GM21390 (cell line): Measurements from ENCODE around the gene SCIN.
A peak's percentile ranks its signal among the peaks of the same experiment; 100 is the strongest.
"Not testable (repeated sequence)": the region's sequence is repeated elsewhere in the genome, so short reads cannot be mapped to it uniquely, and the experiment has no call there.

ENCODE experiments used
- ATAC-seq: cut with Tn5 transposase; IDR thresholded peaks from one replicate; pipeline ENCODE4 v1.9.1; 2021; ENCODE audit not compliant: unreplicated experiment

SCIN gene

DNA sequence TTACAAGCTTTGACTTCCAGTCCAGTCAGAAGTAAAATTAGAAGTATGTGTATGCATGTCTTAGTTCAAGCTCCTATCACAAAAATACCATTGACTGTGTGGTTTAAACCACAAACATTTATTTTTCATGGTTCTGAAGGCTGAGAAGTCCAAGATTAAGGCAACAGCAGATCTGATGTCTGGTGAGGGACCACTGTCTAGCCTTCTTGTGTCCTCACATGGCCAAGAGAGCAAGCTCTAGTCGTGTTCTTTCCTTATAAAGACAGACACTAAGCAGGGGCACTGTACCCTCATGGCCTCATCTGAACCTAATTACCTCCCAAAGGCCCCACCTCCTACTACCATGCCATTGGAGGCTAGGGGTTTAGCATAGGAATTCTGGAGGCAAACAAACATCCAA lies 75.6 kb downstream of the SCIN start:
- no peak for ATAC-seq

DNA sequence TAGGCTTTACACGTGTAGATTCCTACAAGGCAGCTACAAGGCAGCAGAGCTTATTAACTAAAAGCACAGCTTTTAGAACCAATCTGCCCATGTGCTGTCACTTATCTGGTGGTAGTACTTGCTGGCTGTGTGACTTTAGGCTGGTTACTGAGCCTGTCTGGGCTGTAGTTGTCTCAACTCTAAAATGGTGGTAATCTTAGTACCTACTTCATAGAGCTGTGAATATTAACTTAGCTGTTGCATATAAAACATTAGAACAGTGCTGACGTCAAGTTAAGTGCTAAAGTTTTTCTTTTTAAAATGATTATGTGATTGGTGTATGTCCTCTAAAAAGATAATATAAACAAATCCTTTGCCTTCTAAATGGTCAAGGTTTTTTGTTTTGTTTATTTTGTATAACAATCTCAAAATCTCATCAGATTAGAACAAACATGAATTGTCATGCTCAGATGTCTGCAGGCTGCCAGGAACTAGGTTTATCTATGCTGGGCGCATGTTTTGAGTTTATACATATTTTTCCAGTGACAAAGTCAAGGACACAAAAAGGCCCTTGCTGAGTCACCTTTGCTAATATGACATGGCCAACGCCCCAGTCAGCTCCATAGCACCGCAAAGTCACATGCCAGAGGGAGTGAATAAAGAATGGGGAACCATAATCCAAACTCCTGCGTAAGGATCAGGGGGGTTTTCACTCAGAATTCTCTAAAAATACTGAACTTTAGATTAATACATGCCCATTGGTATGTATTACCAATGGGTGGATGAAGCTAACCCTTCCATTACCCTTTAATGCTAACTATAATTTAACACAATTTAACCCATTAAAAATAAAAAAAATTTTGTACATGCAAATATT lies 77.1 kb downstream of the SCIN start:
- no peak for ATAC-seq

DNA sequence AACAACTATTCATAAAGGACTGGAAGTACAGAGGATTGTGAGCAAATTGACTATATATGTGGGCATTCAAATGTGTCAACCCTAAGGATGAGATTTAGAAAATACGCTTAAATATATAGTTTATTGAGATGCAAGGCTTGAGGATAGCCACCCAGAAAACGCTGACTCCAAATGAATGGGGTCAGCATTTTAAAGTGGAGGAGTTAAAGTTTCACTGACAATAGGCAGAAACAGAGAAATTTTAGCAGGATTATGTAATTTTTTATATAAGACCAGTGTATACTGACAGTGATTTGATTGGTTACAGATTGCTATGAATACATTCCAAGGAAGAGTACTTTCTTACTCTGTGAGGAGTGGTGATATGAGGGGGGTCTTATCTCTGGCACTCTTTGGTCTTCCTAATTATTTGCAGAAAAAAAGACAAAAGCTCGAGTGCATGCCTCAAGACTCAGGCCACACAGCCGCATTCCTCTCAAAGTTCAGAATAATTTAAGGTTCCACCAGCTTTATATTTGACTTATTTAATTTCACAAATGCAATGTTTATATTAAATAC lies 78.3 kb downstream of the SCIN start:
- ATAC-seq, result no peak

DNA sequence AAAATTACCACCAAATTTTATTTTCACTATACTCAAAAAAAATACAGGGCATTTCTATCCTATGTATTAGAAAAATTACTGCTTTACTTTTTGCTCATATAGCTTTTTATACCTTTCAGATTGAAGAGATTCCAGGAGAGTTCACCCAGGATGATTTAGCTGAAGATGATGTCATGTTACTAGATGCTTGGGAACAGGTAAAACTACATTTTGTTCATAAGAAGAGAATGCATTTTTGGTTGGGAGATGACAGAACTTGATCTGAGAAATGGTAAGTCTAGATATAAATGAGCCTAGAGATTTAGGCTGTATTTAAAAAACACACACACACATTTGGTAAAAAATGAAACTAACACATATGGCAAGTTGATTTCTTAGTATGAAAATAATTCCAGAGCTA lies 78.8 kb downstream of the SCIN start:
- no peak for ATAC-seq

DNA sequence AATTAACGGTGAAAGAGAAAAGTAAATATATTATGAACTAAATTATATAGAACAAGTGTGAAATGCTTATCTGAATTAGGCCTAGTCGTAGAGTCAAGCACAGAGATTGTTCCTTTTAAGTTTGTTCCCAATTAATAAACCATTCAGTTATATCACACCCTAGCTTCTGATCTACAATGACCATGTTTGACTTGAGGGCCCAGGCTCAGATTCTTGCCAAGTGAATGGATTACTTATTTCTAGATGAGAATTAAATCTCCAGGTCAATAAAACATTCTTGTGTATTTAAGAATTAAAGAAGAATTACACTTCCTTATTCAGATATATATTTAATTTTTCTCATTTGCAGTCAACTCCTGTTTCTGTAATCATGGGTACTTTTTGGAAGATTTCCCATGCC lies 79.6 kb downstream of the SCIN start:
- no peak for ATAC-seq

DNA sequence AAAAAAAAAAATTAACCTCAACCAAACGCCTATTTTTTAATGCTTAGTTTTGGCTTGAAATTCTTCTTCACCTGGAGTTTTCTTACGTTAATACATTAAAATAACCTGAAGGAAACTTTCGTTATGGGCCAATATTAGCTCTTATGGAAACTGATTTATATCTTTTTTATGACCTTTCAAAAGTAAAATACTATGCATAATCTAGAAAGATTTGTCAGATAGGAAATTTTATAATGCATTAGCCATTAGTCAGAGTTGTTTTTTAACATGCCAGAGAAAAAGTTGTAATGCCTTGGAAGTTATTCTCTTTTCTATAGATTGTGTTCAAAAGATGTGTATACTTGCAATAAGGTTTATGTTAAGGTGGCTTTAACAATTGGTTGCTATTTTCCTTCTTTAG lies 82.6 kb downstream of the SCIN start:
- ATAC-seq, result no peak

DNA sequence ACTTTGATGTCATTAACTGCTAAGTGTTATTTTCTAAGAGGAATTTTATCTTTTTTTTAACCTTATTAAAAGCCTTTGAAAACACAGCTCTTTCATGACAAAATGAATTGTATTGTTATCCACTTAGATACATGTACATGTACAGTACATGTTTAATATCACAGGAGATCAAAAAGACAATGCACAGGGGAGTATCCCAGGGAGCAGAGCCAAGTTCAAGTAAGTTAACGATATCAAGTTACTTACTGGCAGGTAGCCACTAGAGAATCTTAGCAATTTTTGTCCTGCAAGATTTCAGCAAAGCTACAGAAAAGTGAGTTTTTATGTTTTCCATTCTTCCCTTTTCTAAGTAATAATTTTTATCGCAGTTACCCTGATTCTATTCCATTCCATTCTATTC lies 83.0 kb downstream of the SCIN start:
- ATAC-seq, result no peak

DNA sequence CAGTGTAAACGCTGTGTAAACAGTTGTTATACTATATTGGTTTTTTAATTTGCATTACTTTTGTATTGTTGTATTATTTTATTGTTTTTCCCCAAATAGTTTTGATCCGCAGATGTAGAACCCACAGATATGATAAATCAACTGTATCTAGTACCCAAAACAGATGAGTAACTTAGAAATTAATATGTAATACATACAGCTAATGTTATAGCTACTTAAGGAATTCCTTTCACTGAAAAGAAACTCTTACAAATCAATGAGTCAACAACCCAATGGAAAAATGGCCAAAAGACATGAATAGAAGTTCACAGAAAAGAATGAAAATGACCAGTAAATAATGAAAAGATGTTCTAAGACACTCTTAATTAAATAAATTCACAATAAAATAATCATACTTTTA lies 84.6 kb downstream of the SCIN start:
- no peak for ATAC-seq

DNA sequence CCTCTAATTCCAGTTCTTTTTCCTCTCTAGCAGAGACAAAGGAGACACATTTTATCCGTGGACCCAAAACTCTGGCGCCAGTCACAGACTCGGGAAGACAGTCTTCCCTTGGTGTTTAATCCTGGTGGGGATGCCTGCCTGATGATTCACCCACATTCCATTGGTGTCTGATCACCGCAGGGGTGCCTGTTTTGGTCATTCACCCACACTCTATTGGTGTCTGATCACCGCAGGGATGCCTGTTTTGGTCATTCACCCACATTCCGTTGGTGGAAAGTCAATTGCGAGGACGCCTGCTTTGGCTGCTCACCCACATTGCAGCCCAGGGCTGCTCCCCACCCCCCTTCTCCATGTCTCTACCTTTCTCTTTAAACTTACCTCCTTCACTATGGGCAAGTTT lies 89.9 kb downstream of the SCIN start:
- not testable (repeated sequence) for ATAC-seq

DNA sequence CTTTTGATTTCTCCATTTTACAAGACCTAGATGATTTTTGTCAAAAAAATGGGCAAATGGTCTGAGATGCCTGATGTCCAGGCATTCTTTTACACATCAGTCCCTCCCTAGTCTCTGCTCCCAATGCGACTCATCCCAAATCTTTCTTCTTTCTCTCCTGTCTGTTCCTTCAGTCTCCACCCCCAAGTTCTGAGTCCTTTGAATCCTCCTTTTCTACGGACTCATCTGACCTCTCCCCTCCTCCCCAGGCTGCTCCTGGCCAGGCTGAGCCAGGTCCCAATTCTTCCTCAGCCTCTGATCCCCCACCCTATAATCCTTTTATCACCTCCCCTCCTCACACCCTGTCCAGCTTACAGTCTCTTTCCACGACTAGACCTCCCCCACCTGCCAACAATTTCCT lies 90.5 kb downstream of the SCIN start:
- not testable (repeated sequence) for ATAC-seq

DNA sequence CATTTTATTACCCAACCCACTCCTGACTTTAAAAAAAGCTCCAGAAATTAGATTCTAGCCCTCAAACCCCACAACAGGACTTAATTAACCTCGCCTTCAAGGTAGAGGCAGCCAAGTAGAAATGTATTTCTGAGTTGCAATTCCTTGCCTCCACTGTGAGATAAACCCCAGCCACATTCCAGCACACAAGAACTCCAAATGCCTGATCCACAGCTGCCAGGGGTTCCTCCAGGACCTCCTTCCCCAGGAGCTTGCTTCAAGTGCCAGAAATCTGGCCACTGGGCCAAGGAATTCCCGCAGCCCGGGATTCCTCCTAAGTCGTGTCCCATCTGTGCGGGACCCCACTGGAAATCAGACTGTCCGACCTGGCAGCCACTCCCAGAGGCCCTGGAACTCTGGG lies 91.1 kb downstream of the SCIN start:
- no peak for ATAC-seq

DNA sequence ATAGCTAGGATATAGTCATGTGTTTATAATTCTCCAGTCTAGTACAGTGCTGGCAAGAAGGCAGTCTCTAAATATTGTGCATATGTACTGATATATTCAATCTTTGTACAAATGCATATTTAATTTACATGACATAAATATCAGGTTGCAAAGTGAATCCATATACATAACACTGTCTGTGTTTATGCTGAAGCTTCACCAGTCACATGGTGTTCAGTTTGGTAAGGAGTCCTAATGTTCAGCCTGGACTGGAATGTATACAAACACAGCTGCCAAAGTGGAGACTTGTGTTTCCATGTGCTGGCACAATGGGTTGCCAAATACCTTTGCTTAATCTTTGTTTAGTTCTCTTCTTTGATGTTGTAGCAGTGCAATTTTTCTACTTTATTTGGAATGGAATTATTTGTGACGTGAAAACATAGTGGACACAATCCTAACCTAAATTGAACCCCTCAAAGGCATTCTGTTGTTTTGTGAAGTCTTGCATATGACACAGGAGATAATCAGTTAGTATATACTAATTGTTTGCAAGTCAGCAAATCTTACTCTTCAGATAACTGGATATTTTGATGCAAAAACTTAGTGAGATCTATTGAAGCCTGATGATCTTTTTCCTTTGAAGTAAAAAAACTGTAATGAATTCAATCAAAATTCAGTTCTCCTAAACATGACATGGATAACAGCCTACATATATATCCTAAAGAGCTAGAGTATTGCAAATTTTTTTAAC lies 99.6 kb downstream of the SCIN start:
- no peak for ATAC-seq

DNA sequence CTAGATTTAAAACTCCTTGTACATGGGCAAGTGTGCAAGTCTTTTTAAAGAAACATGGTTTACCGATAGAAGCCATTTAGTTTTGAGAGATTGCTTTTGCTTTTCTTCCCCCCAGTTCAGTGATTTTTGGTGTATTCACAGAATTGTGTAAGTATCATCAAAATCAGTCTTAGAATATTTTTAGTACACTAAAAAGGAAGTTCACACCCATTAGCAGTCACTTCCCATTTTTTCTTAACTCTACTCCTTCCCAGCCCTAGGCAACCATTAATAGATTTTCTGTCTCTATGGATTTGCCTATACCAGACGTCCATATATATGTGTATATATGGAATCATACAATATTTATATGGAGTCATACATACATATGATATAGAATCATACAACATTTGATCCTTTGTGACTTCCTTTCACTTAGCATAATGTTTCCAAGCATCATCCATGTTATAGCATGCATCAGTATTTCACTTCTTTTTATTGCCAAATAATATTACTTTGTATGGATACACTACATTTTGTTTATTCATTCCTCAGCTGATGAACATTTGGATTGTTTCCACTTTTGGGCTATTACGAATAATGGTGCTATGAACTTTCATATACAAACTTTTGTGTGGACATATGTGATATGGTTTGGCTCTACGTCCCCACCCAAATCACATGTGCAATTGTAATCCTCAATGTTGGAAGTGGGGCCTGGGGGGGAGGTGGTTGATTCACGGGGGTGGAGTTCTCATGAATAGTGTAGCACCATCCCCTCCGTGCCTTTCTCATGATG lies 100.4 kb downstream of the SCIN start:
- no peak for ATAC-seq

DNA sequence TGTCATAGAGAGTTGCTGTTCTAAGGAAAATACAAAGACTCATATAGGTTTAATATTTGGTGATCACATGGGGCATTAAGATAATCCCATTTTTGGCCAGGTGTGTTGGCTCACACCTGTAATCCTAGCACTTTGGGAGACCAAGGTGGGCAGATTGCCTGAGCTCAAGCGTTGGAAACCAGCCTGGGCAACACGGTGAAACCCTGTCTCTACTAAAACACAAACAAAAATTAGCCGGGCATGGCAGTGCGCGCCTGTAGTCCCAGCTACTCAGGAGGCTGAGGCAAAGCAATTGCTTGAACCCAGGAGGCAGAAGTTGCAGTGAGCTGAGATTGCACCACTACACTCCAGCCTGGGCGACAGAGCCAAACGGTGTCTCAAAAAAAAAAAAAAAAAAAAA lies 102.9 kb downstream of the SCIN start:
- not testable (repeated sequence) for ATAC-seq

DNA sequence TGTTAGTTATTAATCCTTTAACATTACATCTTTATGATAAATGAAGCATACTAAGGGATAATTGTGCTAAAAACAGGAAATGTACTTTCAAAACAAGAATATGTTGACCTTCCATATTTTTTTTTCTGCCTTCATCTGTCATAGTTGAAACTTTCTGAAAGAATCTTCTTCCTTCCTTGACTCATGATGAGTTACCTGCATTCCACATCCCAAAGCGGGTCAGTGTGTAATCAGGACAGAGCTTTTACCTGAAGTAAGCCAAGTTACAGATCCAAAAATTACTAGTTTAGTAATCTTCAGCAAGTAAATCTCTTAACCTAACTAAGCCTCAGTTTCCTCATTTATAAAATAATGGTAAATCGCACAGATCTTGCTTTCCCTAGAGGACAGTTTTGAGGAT lies 103.5 kb downstream of the SCIN start:
- ATAC-seq, result no peak

DNA sequence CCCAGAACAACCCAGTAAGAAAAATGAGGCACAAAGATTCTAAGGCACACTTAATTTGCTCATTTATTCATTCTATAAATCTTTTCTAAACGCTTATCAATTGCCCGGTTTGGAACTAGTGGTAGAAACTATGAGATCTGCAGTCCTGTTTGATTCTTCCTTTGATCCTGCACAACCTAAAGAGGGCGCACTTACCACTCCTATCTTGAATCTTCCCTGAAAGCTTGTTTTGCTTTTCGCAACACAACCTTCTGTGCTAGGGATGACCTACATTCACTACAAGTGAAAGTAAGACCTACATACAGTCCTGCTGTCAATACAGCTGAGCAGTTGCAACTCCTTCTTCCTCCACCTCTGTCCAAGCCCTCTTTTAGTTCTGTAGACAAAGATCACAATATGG lies 104.3 kb downstream of the SCIN start:
- peak; percentile 68 for ATAC-seq

DNA sequence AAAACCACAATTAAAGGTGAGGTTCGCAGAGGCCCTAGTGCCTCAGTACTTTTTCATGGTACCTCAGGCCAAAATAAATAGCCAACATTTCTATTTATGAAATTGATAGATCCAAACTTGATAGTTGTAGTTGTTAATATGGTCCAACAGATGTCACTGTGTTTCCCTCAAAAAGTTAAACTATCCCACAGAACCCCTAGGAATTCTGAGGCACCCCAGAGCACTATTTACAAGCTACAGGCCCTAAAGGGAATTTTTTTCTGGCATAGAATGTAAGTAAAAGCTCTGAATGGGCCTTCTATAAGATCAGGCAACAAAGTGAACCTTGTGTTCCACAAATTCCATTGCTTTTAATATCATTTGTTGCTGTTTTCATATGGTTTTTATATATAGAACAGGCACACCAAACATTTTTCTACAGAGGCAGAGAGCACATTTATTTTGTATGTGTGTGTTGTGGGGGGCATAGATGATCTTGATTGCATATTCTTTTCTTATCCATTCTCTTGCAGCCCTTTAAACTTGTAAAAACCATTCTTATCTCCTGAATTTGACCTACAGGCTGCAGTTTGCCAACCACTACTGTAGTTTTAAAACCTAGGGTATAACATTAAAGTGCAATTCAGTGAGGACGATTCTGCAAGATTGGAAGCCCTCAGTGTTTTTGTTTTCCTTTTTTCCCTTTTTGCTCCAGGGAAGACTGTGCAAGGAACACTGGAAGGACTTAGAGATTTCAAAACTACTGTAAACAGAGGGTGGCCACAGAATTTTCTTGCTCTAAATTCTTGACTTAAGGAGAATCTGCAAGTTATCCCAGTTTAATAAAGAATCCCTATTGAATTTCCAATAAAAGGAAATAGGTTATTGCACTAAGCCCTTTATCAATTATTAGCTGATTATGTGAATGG lies 113.4 kb downstream of the SCIN start:
- no peak for ATAC-seq

DNA sequence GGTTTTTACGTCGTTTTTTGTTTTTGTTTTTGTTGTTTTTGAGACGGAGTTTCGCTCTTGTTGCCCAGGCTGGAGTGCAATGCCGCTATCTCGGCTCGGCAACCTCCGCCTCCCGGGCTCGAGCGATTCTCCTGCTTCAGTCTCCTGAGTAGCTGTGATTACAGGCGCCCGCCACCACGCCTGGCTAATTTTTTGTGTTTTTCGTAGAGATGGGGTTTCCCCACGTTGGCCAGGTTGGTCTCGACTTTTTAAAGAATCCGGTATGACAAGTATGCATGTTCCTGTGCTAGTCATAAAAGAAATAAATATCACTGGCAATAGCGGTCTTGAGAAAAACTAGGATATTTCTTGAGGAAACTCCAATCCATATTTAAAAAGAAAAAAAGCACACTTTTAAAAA lies 114.2 kb downstream of the SCIN start:
- no peak for ATAC-seq

DNA sequence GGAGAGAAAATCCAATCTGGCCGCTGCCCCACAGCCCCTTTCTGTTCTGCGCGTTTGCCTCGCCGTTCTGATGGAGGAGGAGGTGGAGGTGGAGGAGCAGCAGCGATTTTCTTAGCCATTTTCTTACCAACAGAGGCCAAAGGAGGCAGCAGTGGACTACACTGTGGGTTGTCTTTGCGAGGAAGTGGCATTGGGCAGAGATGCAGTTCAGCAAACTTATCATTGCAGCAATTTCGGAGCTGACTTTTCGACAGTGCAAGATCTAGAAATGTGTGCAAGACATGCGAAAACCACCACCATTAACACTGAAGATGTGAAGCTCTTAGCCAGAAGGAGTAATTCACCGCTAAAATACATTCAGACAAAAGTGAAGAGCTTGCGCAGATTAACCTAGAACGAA lies 115.0 kb downstream of the SCIN start:
- no peak for ATAC-seq

DNA sequence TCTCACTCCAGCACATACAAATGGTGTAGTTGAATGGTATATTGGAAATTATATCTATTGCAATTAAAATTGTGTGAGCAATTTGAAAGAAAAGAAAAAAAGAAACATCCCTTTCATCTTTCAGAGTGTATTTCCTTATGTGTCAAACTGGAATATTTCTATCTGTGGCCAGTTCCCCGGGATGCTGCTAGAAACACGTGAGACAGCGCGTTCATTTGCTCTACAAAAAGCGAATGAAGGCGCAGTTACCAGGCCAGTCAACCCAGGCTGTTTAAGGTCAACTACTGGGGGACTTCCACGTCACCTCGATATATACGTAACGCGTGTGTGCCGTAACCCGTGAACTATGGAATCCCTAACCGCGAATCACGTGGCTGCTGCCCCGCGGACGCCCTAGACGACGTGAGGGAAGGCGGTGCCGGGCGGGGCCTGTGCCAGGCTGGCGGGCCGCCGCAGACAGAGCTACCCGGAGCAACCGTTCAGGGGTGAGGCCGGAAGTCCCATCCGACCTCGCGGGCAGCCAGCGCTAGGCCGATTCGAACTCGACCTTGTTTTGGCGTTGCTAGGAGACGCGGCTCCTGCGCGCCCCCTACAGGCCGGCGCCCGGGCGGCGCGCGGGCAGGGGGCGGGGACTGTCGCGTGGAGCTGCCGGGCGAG lies 115.8 kb downstream of the SCIN start:
- peak; percentile 88 for ATAC-seq
